H9 (cell line): ENCODE data around the gene ENGASE. TPM values are rescaled to one million over a fixed set of nuclear protein-coding genes. Genes with fewer than 3 reads are reported as not detected.

Experiments
- DNase-seq: peaks from one replicate; pipeline ENCODE4 v3.0.0-alpha.2; 2017
- H2AFZ ChIP-seq: one replicate; pipeline ENCODE4 v1.6.1; 2013; ENCODE audit warnings: mild to moderate bottlenecking, low read length, control low read depth, moderate library complexity
- H2AK5ac ChIP-seq: 2 replicates; pipeline ENCODE4 v1.6.1; 2013; ENCODE audit warnings: low read length, control low read depth, mixed read lengths; ENCODE audit not compliant: insufficient read length
- H2BK120ac ChIP-seq: one replicate; pipeline ENCODE4 v1.6.1; 2013; ENCODE audit warnings: low read depth, mild to moderate bottlenecking, low read length, control low read depth, inconsistent platforms; ENCODE audit not compliant: poor library complexity, severe bottlenecking
- H2BK12ac ChIP-seq: 2 replicates; pipeline ENCODE4 v1.6.1; 2013; ENCODE audit warnings: low read length, control low read depth, mixed read lengths, low read depth; ENCODE audit not compliant: insufficient read length
- H2BK15ac ChIP-seq: 2 replicates; pipeline ENCODE4 v1.6.1; 2013; ENCODE audit warnings: low read depth, low read length, control low read depth
- H2BK20ac ChIP-seq: one replicate; pipeline ENCODE4 v1.6.1; 2013; ENCODE audit warnings: low read depth, mild to moderate bottlenecking, low read length, control low read depth, inconsistent platforms; ENCODE audit not compliant: poor library complexity, severe bottlenecking
- H2BK5ac ChIP-seq: 2 replicates; pipeline ENCODE4 v1.6.1; 2013; ENCODE audit warnings: low read length, control low read depth, mixed read lengths; ENCODE audit not compliant: insufficient read length
- H3K14ac ChIP-seq: 2 replicates; pipeline ENCODE4 v1.6.1; 2013; ENCODE audit warnings: low read length, control low read depth; ENCODE audit not compliant: insufficient read depth
- H3K18ac ChIP-seq: 2 replicates; pipeline ENCODE4 v1.6.1; 2013; ENCODE audit warnings: low read depth, mild to moderate bottlenecking, mixed read lengths, low read length, control low read depth; ENCODE audit not compliant: insufficient read length
- H3K23ac ChIP-seq: 2 replicates; pipeline ENCODE4 v1.6.1; 2013; ENCODE audit warnings: low read length, control low read depth, mixed read lengths, low read depth; ENCODE audit not compliant: insufficient read length
- H3K23me2 ChIP-seq: 2 replicates; pipeline ENCODE4 v1.6.1; 2013; ENCODE audit warnings: low read depth, mild to moderate bottlenecking, mixed read lengths, low read length, control low read depth; ENCODE audit not compliant: insufficient read length, poor library complexity, severe bottlenecking
- H3K27ac ChIP-seq: 2 replicates; pipeline ENCODE4 v1.5.1; 2013; ENCODE audit warnings: low read length, control low read depth, mixed read lengths, low read depth; ENCODE audit not compliant: insufficient read length
- H3K27me3 ChIP-seq: 2 replicates; pipeline ENCODE4 v1.6.1; 2013; ENCODE audit warnings: low read length, control low read depth, inconsistent platforms; ENCODE audit not compliant: insufficient read depth
- H3K4ac ChIP-seq: 2 replicates; pipeline ENCODE4 v1.6.1; 2013; ENCODE audit warnings: low read depth, mild to moderate bottlenecking, control low read depth, inconsistent platforms, low read length, moderate library complexity
- H3K4me1 ChIP-seq: 2 replicates; pipeline ENCODE4 v1.6.1; 2013; ENCODE audit warnings: low read length, control low read depth, inconsistent platforms; ENCODE audit not compliant: insufficient read depth
- H3K4me2 ChIP-seq: 2 replicates; pipeline ENCODE4 v1.6.1; 2013; ENCODE audit warnings: low read length, control low read depth, mixed read lengths; ENCODE audit not compliant: insufficient read length, insufficient read depth
- H3K56ac ChIP-seq: 2 replicates; pipeline ENCODE4 v1.6.1; 2013; ENCODE audit warnings: low read depth, mild to moderate bottlenecking, mixed read lengths, low read length, control low read depth; ENCODE audit not compliant: insufficient read length
- H3K79me1 ChIP-seq: 2 replicates; pipeline ENCODE4 v1.6.1; 2013; ENCODE audit warnings: low read depth, mild to moderate bottlenecking, moderate library complexity, low read length, control low read depth, inconsistent platforms; ENCODE audit not compliant: insufficient read depth, poor library complexity, severe bottlenecking
- H3K79me2 ChIP-seq: 2 replicates; pipeline ENCODE4 v1.6.1; 2013; ENCODE audit warnings: low read length, control low read depth, inconsistent platforms; ENCODE audit not compliant: insufficient read depth
- H3K9ac ChIP-seq: 2 replicates; pipeline ENCODE4 v1.6.1; 2013; ENCODE audit warnings: low read length, control low read depth, mixed read lengths; ENCODE audit not compliant: insufficient read length; ENCODE audit errors: extremely low read depth
- H3K9me3 ChIP-seq: one replicate; pipeline ENCODE4 v1.6.1; 2013; ENCODE audit warnings: low read depth, low read length, inconsistent platforms; ENCODE audit not compliant: control insufficient read depth
- H3T11ph ChIP-seq: one replicate; pipeline ENCODE4 v1.6.1; 2013; ENCODE audit warnings: mild to moderate bottlenecking, low read length, control low read depth, inconsistent platforms
- H4K20me1 ChIP-seq: one replicate; pipeline ENCODE4 v1.6.1; 2013; ENCODE audit not compliant: control insufficient read depth, insufficient read length, insufficient read depth
- H4K5ac ChIP-seq: 2 replicates; pipeline ENCODE4 v1.6.1; 2013; ENCODE audit warnings: low read depth, mild to moderate bottlenecking, mixed read lengths, low read length, control low read depth; ENCODE audit not compliant: insufficient read length
- H4K8ac ChIP-seq: replicated peaks from 2 replicates; pipeline ENCODE4 v1.6.1; 2013; ENCODE audit warnings: low read length, control low read depth, mixed read lengths, low read depth; ENCODE audit not compliant: insufficient read length
- H4K91ac ChIP-seq: 2 replicates; pipeline ENCODE4 v1.6.1; 2013; ENCODE audit warnings: low read depth, mild to moderate bottlenecking, moderate library complexity, mixed read lengths, low read length, control low read depth; ENCODE audit not compliant: insufficient read length
- H3K27ac Mint-ChIP-seq, 3 experiments: 2 replicates in 2 of 3; 3 replicates in 1 of 3; pipeline ENCODE4 v1.8.0; 2020 to 2021; ENCODE audit warnings: mixed read lengths in 3 of 3, mild to moderate bottlenecking in 1 of 3, moderate library complexity in 1 of 3
- H3K27me3 Mint-ChIP-seq: 2 replicates; pipeline ENCODE4 v1.8.0; 2021; ENCODE audit warnings: low read depth, mild to moderate bottlenecking, moderate library complexity, mixed read lengths
- H3K36me3 Mint-ChIP-seq, 3 experiments: 2 replicates in 2 of 3; 3 replicates in 1 of 3; pipeline ENCODE4 v1.8.0; 2020 to 2021; ENCODE audit warnings: low read depth in 3 of 3, mixed read lengths in 3 of 3; ENCODE audit not compliant: insufficient read depth in 1 of 3
- H3K4me1 Mint-ChIP-seq, 2 experiments: 2 replicates each; pipeline ENCODE4 v1.8.0; 2020; ENCODE audit warnings: mixed read lengths in 2 of 2
- H3K4me3 Mint-ChIP-seq, 2 experiments: 2 replicates in 1 of 2; 3 replicates in 1 of 2; pipeline ENCODE4 v1.8.0; 2020 to 2021; ENCODE audit warnings: mild to moderate bottlenecking in 2 of 2, mixed read lengths in 2 of 2, moderate library complexity in 1 of 2
- H3K9me3 Mint-ChIP-seq, 2 experiments: 2 replicates in 1 of 2; 3 replicates in 1 of 2; pipeline ENCODE4 v1.8.0; 2020; ENCODE audit warnings: mild to moderate bottlenecking in 2 of 2, mixed read lengths in 2 of 2, moderate library complexity in 1 of 2
- WGBS: extraction: QIAGEN DNeasy Blood & Tissue Kit; methylation state at CpG from one replicate; pipeline ENCODE4 v1.1.7; 2013; ENCODE audit warnings: missing lambda C conversion rate, low lambda C conversion rate, mixed read lengths; ENCODE audit not compliant: insufficient read length; ENCODE audit errors: extremely low coverage; 5-methylcytosine and 5-hydroxymethylcytosine counted together
- total RNA-seq: library from RNA; stranded (reverse); gene quantifications from 2 replicates; pipeline ENCODE4 v1.2.1, GENCODE V29; 2021
- TF ChIP-seq, protein P1 (sequence below): fragments of 200-600 bp; sonication (generic); conservative IDR thresholded peaks from 3 replicates; pipeline ENCODE4 v1.8.0; 2021; ENCODE audit warnings: antibody characterized with exemption, mild to moderate bottlenecking

ENGASE gene
- total RNA-seq, 1 experiment from 2014 or later, result 20.6 TPM

DNA sequence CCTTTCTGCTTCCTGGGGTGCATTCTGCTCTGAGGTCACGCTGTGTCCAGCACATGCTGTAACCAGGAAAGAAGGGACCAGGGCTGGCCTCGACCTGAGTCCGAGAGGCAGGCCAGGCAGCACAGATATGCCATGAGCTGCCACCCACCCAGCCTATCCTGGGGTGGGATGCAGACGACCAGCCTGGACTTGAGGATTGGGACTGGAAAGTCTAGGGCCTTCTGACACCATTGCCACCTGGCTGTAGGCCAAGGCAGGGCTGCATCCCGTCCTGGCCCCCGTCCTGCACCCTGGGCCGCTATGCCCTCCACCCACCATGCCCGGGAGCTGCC lies 14.3 kb downstream of the ENGASE start:
- Histone ChIP-seq H3K27ac (no peak overlapping the region), H3K27me3 (no peaks in the 10 kb centered on the region), H3K4me2 (no peak overlapping the region), H3K14ac (no peak overlapping the region), H3K4ac (no peak overlapping the region), H3K9me3 (no peaks in the 10 kb centered on the region), H3K23ac (no peak overlapping the region), H2BK120ac (no peak overlapping the region), H4K91ac (no peak overlapping the region), H3K4me1 (no peaks in the 10 kb centered on the region), H2BK20ac (no peak overlapping the region), H4K5ac (no peak overlapping the region), H3K23me2 (no peaks in the 10 kb centered on the region), H2BK12ac (no peak overlapping the region), H2BK5ac (no peak overlapping the region), H3K79me2 (no peaks in the 10 kb centered on the region), H4K8ac (no peak overlapping the region), H2AFZ (no peak overlapping the region), H3T11ph (no peak overlapping the region), H3K9ac (no peak overlapping the region), H3K56ac (no peak overlapping the region), H2BK15ac (no peak overlapping the region), H3K18ac (no peak overlapping the region), H4K20me1 (no peaks in the 10 kb centered on the region), H3K79me1 (no peaks in the 10 kb centered on the region), H2AK5ac (no peak overlapping the region)
- DNase-seq, result no peak
- WGBS, result no CpG with 5 or more reads among the region's 8 CpGs
- H3K36me3 Mint-ChIP-seq, result peaks cover 0 to 9% (median 4%) of the 10 kb centered on the region in 3 experiments; a peak in 5 of 7 replicates
- H3K27ac Mint-ChIP-seq, result no peak overlapping the region
- peaks cover 0 to 3% of the 10 kb centered on the region in 2 experiments; a peak in 2 of 4 replicates for H3K4me1 Mint-ChIP-seq
- no peaks in the 10 kb centered on the region for H3K27me3 Mint-ChIP-seq
- TF ChIP-seq, protein P1, sequence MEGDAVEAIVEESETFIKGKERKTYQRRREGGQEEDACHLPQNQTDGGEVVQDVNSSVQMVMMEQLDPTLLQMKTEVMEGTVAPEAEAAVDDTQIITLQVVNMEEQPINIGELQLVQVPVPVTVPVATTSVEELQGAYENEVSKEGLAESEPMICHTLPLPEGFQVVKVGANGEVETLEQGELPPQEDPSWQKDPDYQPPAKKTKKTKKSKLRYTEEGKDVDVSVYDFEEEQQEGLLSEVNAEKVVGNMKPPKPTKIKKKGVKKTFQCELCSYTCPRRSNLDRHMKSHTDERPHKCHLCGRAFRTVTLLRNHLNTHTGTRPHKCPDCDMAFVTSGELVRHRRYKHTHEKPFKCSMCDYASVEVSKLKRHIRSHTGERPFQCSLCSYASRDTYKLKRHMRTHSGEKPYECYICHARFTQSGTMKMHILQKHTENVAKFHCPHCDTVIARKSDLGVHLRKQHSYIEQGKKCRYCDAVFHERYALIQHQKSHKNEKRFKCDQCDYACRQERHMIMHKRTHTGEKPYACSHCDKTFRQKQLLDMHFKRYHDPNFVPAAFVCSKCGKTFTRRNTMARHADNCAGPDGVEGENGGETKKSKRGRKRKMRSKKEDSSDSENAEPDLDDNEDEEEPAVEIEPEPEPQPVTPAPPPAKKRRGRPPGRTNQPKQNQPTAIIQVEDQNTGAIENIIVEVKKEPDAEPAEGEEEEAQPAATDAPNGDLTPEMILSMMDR, result no peak
- no peak overlapping the region for H3K4me3 Mint-ChIP-seq
- no peaks in the 10 kb centered on the region for H3K9me3 Mint-ChIP-seq
